Osteocyte (in vitro differentiated cells): Measurements from ENCODE around the gene COL19A1. TPM values are rescaled to one million over a fixed set of nuclear protein-coding genes. Genes with fewer than 3 reads are reported as not detected.

ENCODE experiments used
- DNase-seq: peaks from one replicate; pipeline ENCODE4 v3.0.0; 2021; ENCODE audit warnings: mixed read lengths; ENCODE audit not compliant: unreplicated experiment; ENCODE audit errors: extremely low spot score
- H3K27ac Mint-ChIP-seq: one replicate; pipeline ENCODE4 v1.8.0; 2021; ENCODE audit warnings: mild to moderate bottlenecking, mixed read lengths; ENCODE audit not compliant: unreplicated experiment
- H3K27me3 Mint-ChIP-seq: one replicate; pipeline ENCODE4 v1.8.0; 2021; ENCODE audit warnings: mixed read lengths; ENCODE audit not compliant: unreplicated experiment
- H3K36me3 Mint-ChIP-seq: one replicate; pipeline ENCODE4 v1.8.0; 2021; ENCODE audit warnings: mixed read lengths; ENCODE audit not compliant: unreplicated experiment
- H3K4me1 Mint-ChIP-seq: one replicate; pipeline ENCODE4 v1.8.0; 2021; ENCODE audit warnings: mixed read lengths; ENCODE audit not compliant: unreplicated experiment
- H3K4me3 Mint-ChIP-seq: one replicate; pipeline ENCODE4 v1.8.0; 2021; ENCODE audit warnings: mild to moderate bottlenecking, moderate library complexity, mixed read lengths; ENCODE audit not compliant: unreplicated experiment
- H3K9me3 Mint-ChIP-seq: one replicate; pipeline ENCODE4 v1.8.0; 2021; ENCODE audit warnings: mixed read lengths; ENCODE audit not compliant: unreplicated experiment
- CTCF ChIP-seq: fragments of 200-600 bp; sonication (generic); IDR thresholded peaks from 2 replicates; pipeline ENCODE4 v1.5.0; 2021; ENCODE audit warnings: antibody characterized with exemption, mild to moderate bottlenecking, moderate library complexity
- total RNA-seq: library from RNA; stranded (reverse); gene quantifications from 2 replicates; pipeline ENCODE4 v1.2.1, GENCODE V29; 2021

Gene COL19A1
- total RNA-seq, 1 donor from 2014 or later = not detected

GRCh38 chr6:69945192-69945591 lies 78.8 kb downstream of the COL19A1 start:
- TF ChIP-seq CTCF = no peak
- H3K4me3 Mint-ChIP-seq = no peak overlapping the region
- H3K27me3 Mint-ChIP-seq = peaks cover 10% of the 10 kb centered on the region
- H3K9me3 Mint-ChIP-seq = no peaks in the 10 kb centered on the region
- H3K27ac Mint-ChIP-seq = no peak overlapping the region
- no peak for DNase-seq
- no peaks in the 10 kb centered on the region for H3K36me3 Mint-ChIP-seq
- H3K4me1 Mint-ChIP-seq = no peaks in the 10 kb centered on the region

DNA sequence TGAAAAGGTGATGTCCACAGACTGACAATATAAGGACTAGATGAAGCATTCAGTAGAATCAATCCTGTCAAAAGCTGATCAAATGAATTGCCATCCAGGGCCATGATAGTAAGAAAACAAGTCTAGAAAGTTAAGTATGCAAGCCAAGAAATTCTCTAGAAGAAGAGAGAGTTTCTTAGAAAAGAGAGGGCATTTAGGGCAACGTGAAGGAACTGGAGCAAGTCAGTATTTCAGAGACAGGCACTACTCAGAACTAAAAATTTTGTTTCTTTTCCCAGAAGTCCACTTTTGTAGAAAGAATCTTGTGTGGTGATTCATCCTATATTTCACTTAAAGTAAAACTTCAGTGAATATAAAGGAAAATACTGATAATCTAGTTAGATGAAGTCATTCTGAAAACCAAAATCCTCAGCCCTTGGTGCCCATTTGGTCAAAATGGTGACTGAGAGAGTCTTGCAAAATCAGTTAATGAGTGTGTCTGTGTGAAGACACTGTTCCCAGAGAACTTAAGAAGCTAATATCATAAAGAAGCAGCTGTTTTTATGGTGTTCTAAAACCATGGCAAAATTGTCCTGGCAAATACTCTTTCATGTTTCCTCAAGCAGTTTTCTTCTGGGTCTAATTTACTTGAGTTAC lies 82.2 kb downstream of the COL19A1 start:
- no peaks in the 10 kb centered on the region for H3K4me1 Mint-ChIP-seq
- H3K36me3 Mint-ChIP-seq = no peaks in the 10 kb centered on the region
- no peak overlapping the region for H3K27ac Mint-ChIP-seq
- no peaks in the 10 kb centered on the region for H3K9me3 Mint-ChIP-seq
- H3K4me3 Mint-ChIP-seq = no peak overlapping the region
- H3K27me3 Mint-ChIP-seq = peaks cover 3% of the 10 kb centered on the region
- no peak for DNase-seq
- TF ChIP-seq CTCF = no peak

- TF ChIP-seq CTCF = no peak
- Mint-ChIP-seq H3K27me3 (peaks cover 3% of the 10 kb centered on the region), H3K27ac (no peak overlapping the region), H3K36me3 (no peaks in the 10 kb centered on the region), H3K4me3 (no peak overlapping the region), H3K4me1 (no peaks in the 10 kb centered on the region), H3K9me3 (no peaks in the 10 kb centered on the region)
- no peak for DNase-seq
Observed at GRCh38 chr6:69953491-69953890, 87.1 kb downstream of the COL19A1 start.

- H3K9me3 Mint-ChIP-seq = no peaks in the 10 kb centered on the region
- H3K4me3 Mint-ChIP-seq = no peak overlapping the region
- no peak for TF ChIP-seq CTCF
- peaks cover 3% of the 10 kb centered on the region for H3K27me3 Mint-ChIP-seq
- no peaks in the 10 kb centered on the region for H3K36me3 Mint-ChIP-seq
- no peak overlapping the region for H3K27ac Mint-ChIP-seq
- H3K4me1 Mint-ChIP-seq = no peaks in the 10 kb centered on the region
- no peak for DNase-seq
Observed at GRCh38 chr6:69954733-69955132, 88.4 kb downstream of the COL19A1 start.

DNA sequence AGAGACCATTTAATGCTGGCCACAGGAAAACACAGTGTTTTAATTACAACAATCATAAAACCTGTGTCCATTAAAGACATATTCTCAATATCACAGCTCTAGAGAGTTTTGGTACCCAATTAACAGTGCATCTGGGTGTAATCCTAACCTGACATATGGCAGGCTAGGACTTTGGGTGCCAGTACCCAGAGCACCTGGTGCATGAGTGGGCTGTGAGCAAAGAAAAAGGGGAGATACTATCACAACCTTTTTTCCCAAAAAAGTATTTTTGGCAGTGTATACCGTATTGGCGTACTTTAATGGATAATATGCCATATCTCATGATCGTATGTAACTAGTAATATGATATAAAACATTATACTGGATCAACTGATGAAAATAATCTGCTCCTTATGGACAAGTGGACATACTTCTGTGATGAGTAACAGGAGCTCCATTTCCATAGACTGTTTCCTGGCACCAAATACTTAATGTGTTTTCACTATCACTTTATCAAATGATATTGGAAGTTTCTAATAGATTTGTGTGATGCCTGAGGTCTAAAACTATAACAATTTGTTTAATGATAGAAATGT lies 91.7 kb downstream of the COL19A1 start:
- Mint-ChIP-seq H3K4me1 (no peaks in the 10 kb centered on the region), H3K4me3 (no peak overlapping the region), H3K9me3 (no peaks in the 10 kb centered on the region), H3K27ac (no peak overlapping the region), H3K36me3 (no peaks in the 10 kb centered on the region), H3K27me3 (peaks cover 3% of the 10 kb centered on the region)
- TF ChIP-seq CTCF = no peak
- DNase-seq = no peak
